KOPT-K1 (cell line): ENCODE data around the gene SCNN1B.
"Not testable (repeated sequence)": the region's sequence is repeated elsewhere in the genome, so short reads cannot be mapped to it uniquely, and the experiment has no call there.

Source experiments
- H3K27ac ChIP-seq: fragments of 200-600 bp; sonication (generic); 2 replicates; pipeline ENCODE4 v1.5.1; 2016; ENCODE audit warnings: antibody characterized with exemption, mild to moderate bottlenecking, low read depth, low read length; ENCODE audit not compliant: poor library complexity, severe bottlenecking
- H3K36me3 ChIP-seq: fragments of 200-600 bp; sonication (generic); 2 replicates; pipeline ENCODE4 v1.5.1; 2017; ENCODE audit warnings: antibody characterized with exemption, mild to moderate bottlenecking, low read length, moderate library complexity; ENCODE audit not compliant: insufficient read depth
- H3K9me3 ChIP-seq: fragments of 200-600 bp; sonication (generic); 2 replicates; pipeline ENCODE4 v1.5.1; 2017; ENCODE audit warnings: antibody characterized with exemption, low read length, mild to moderate bottlenecking; ENCODE audit not compliant: insufficient read depth, poor library complexity, severe bottlenecking

Gene SCNN1B, protein sequence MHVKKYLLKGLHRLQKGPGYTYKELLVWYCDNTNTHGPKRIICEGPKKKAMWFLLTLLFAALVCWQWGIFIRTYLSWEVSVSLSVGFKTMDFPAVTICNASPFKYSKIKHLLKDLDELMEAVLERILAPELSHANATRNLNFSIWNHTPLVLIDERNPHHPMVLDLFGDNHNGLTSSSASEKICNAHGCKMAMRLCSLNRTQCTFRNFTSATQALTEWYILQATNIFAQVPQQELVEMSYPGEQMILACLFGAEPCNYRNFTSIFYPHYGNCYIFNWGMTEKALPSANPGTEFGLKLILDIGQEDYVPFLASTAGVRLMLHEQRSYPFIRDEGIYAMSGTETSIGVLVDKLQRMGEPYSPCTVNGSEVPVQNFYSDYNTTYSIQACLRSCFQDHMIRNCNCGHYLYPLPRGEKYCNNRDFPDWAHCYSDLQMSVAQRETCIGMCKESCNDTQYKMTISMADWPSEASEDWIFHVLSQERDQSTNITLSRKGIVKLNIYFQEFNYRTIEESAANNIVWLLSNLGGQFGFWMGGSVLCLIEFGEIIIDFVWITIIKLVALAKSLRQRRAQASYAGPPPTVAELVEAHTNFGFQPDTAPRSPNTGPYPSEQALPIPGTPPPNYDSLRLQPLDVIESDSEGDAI

DNA sequence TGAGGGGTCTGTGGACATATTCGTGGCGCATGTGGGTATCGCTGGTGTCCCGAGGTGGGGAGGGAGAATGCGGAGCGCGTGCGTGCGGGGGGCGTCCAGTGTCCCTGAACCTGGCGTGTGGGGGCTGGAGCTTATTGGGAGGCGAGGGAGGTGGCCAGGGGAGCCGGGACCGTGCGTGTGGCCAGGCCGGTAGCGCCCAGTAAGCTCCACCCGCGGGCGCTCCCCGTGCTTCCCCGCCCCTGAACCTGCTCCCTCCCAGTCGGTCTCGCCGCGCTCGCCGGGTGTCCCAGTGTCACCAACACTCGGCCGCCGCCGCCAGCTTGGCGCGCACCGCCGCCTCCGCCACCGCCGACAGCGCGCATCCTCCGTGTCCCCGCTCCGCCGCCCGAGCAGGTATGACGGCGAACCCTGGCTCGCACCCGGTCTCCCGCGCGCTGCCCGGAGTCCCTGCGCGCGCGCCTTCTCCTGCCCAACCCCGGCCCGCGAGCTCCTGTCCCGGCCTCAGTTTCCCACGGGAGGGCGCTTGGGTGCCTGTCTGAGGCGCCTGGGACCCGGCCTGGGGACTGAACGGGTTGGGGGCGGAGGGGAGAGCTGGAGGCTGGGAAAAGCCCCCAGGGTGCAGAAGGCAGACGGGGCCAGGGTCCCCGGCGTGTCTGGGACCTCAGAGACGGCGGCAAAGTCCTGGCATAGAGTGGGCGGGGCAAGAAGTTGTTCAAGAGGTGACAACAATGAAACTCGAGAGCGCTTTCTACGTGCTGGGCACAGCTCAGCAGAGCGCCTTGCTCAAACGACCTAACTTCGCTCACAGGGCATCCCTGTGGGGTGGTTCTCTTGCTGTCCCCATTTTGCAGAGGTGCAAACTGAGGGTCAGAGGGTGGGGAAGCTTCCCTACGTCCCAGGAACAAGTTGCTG, at the start of gene SCNN1B:
Gene SCNN1B, plus strand, starts transcription at position 258 of the 912 bp plus-strand sequence. CDS start 46,298 bp downstream, outside the sequence.
- no peak within 1 kb of the TSS for H3K27ac ChIP-seq
- peaks cover 1% of the 10 kb centered on the region for H3K9me3 ChIP-seq

DNA sequence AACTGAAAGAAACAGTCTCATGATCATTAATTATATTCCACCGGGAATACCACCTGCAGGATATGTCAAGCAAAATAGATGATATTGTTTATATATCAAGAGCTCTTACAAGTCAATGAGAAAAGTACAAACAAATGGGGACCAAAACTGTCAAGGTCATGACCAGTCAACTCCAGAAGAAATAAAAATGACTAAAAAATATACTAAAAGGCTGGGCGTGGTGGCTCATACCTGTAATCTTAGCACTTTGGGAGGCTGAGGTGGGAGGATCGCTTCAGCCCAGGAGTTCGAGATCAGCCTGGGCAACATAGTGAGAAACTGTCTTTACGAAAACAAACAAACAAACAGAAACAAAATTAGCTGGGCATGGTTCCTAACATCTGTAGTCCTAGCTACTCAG, 49.8 kb upstream of the SCNN1B start:
- H3K36me3 ChIP-seq = no peaks in the 10 kb centered on the region
- peaks cover 6% of the 10 kb centered on the region for H3K9me3 ChIP-seq

More for the DNA sequence above, at the start of gene SCNN1B:
- H3K36me3 ChIP-seq = no peaks in the 10 kb centered on the region

DNA sequence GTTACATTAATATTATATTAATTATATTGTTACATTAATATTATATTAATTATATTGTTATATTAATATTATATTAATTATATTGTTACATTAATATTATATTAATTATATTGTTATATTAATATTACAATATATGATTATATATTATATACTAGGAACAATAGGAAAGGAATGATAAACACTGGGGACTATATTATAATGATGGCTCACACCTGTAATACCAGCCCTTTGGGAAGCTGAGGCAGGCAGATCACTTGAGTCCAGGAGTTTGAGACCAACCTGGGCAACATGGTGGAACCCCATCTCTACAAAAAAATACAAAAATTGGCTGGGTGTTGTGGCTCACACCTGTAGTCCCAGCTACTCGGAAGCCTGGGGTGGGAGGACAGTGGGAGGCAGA, 48.5 kb upstream of the SCNN1B start:
- not testable (repeated sequence) for H3K36me3 ChIP-seq, H3K9me3 ChIP-seq, H3K27ac ChIP-seq

More for the DNA sequence above, 49.8 kb upstream of the SCNN1B start:
- no peak overlapping the region for H3K27ac ChIP-seq

- Histone ChIP-seq H3K36me3 (no peaks in the 10 kb centered on the region), H3K9me3 (peaks cover 6% of the 10 kb centered on the region), H3K27ac (no peak overlapping the region)
Observed at GRCh38 chr16:23254338-23254737, 47.8 kb upstream of the SCNN1B start.

- no peaks in the 10 kb centered on the region for H3K36me3 ChIP-seq
- H3K9me3 ChIP-seq = peaks cover 3% of the 10 kb centered on the region
- H3K27ac ChIP-seq = no peak overlapping the region
Observed at GRCh38 chr16:23255000-23255399, 47.1 kb upstream of the SCNN1B start.

GRCh38 chr16:23256440-23256839, 45.7 kb upstream of the SCNN1B start:
- Histone ChIP-seq H3K36me3 (no peaks in the 10 kb centered on the region), H3K9me3 (no peaks in the 10 kb centered on the region), H3K27ac (no peak overlapping the region)

DNA sequence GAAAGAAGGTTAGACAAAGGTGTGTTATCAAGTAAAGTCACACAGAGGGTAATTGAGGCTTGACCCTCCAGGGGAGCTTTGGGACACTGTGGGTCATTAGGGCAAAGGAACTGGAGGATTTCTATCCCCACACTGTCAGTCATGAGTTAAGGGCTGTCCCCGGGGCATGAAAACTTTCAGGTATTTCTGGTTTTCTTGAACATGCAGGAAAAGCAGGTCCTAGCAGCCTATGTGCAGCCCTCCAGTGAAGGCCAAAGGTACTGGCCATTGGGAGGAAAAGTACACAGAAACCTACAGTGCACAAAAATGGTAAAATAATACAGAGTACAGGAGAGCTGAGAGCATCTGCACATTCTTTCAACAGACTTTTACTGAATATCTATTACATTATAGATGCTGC, 44.4 kb upstream of the SCNN1B start:
- Histone ChIP-seq H3K9me3 (no peaks in the 10 kb centered on the region), H3K27ac (no peak overlapping the region), H3K36me3 (no peaks in the 10 kb centered on the region)

DNA sequence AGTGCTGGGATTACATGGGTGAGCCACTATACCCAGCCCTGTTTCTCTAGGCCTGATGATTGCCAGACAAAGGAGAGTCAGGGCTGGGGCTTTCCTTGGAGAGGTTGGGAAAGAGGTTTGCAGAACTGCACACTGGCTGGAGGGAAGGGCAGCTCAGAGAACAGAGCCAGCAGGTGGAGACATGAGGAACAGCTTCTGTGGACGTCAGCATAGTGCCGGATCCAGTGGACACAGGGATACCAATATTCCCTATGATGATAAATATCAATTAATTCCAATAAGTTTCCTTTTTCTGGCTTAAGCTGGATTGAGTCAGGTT, 43.2 kb upstream of the SCNN1B start:
- Histone ChIP-seq H3K27ac (no peak overlapping the region), H3K36me3 (no peaks in the 10 kb centered on the region), H3K9me3 (no peaks in the 10 kb centered on the region)

- H3K27ac ChIP-seq = no peak overlapping the region
- H3K9me3 ChIP-seq = no peaks in the 10 kb centered on the region
- no peaks in the 10 kb centered on the region for H3K36me3 ChIP-seq
Observed at GRCh38 chr16:23267647-23268046, 34.5 kb upstream of the SCNN1B start.

- Histone ChIP-seq H3K27ac (no peak overlapping the region), H3K36me3 (no peaks in the 10 kb centered on the region), H3K9me3 (no peaks in the 10 kb centered on the region)
Observed at GRCh38 chr16:23268561-23268960, 33.5 kb upstream of the SCNN1B start.

GRCh38 chr16:23269248-23269953, 32.7 kb upstream of the SCNN1B start:
- H3K36me3 ChIP-seq = no peaks in the 10 kb centered on the region
- no peaks in the 10 kb centered on the region for H3K9me3 ChIP-seq
- H3K27ac ChIP-seq = no peak overlapping the region

GRCh38 chr16:23270654-23271053, 31.4 kb upstream of the SCNN1B start:
- Histone ChIP-seq H3K9me3 (no peaks in the 10 kb centered on the region), H3K27ac (no peak overlapping the region), H3K36me3 (no peaks in the 10 kb centered on the region)

GRCh38 chr16:23274968-23275367, 27.1 kb upstream of the SCNN1B start:
- H3K9me3 ChIP-seq = no peaks in the 10 kb centered on the region
- H3K36me3 ChIP-seq = no peaks in the 10 kb centered on the region
- H3K27ac ChIP-seq = no peak overlapping the region

DNA sequence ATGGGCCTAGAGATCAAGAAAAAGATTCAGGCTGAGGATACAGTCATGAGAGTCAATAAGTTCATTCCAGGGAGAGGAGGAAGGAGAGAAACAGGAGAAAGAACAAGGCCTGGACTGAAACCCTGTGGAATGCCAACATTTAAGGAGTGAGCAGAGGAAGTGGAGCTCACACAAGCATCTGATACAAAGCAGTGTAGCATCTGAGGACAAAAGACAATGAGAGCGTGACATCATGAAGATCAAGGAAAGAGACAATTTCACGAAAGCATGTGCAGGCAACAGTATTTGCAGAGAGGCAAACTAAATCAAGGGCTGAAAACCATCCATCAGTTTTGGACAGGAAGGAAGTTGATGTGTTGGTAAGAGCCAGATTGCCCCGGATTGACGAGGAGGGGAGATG, 25.3 kb upstream of the SCNN1B start:
- Histone ChIP-seq H3K9me3 (no peaks in the 10 kb centered on the region), H3K36me3 (no peaks in the 10 kb centered on the region), H3K27ac (no peak overlapping the region)

GRCh38 chr16:23278031-23278430, 24.1 kb upstream of the SCNN1B start:
- H3K36me3 ChIP-seq = no peaks in the 10 kb centered on the region
- H3K27ac ChIP-seq = no peak overlapping the region

More at GRCh38 chr16:23278031-23278430, 24.1 kb upstream of the SCNN1B start:
- H3K9me3 ChIP-seq = no peaks in the 10 kb centered on the region
